Vagina (tissue), 2 donors: ENCODE data around the gene SDE2. TPM values are rescaled to one million over a fixed set of nuclear protein-coding genes. Genes with fewer than 3 reads are reported as not detected.

Experiments
- DNase-seq, 2 donors: peaks; one replicate each; pipeline ENCODE4 v3.0.0-alpha.2; 2017; ENCODE audit errors: extremely low spot score in 2 of 2
- H3K27ac ChIP-seq: fragments of 200-600 bp; sonication (generic); one replicate; pipeline ENCODE4 v1.5.1; 2019
- H3K27me3 ChIP-seq: fragments of 200-600 bp; sonication (generic); one replicate; pipeline ENCODE4 v1.5.1; 2019
- H3K36me3 ChIP-seq, 2 donors: fragments of 200-600 bp; sonication (generic); one replicate each; pipeline ENCODE4 v1.5.1; 2017 to 2019
- H3K4me1 ChIP-seq: fragments of 200-600 bp; sonication (generic); one replicate; pipeline ENCODE4 v1.5.1; 2019
- H3K4me3 ChIP-seq, 2 donors: fragments of 200-600 bp; sonication (generic); 1 replicate in 1 of 2; 2 replicates in 1 of 2; pipeline ENCODE4 v1.5.1; 2016 to 2019
- H3K9me3 ChIP-seq: fragments of 200-600 bp; sonication (generic); one replicate; pipeline ENCODE4 v1.5.1; 2019
- CTCF ChIP-seq, 3 experiments: fragments of 450-650 bp in 2 of 3; fragments of 200-600 bp in 1 of 3; sonication (generic) in 1 of 3; IDR thresholded peaks; one replicate each; pipeline ENCODE4 v1.5.1; 2017 to 2019; ENCODE audit warnings: antibody characterized with exemption in 3 of 3, mild to moderate bottlenecking in 2 of 3, moderate library complexity in 2 of 3
- POLR2A ChIP-seq, 2 donors: fragments of 450-650 bp; IDR thresholded peaks; one replicate each; pipeline ENCODE4 v1.6.1; 2017; ENCODE audit warnings: antibody characterized with exemption in 2 of 2, mild to moderate bottlenecking in 2 of 2, moderate library complexity in 2 of 2
- POLR2AphosphoS5 ChIP-seq, 2 donors: sonication (generic); formaldehyde crosslinking; IDR thresholded peaks; one replicate each; pipeline ENCODE4 v1.9.0; 2017; ENCODE audit warnings: antibody characterized with exemption in 2 of 2, mild to moderate bottlenecking in 2 of 2, low read depth in 1 of 2; ENCODE audit not compliant: insufficient read depth in 1 of 2
- intact Hi-C: fragments of 100-400 bp; cut with DNase I; formaldehyde crosslinking; loops from one replicate; pipeline ENCODE4 v1.15.1; 2023
- total RNA-seq: library from RNA; depleted of rRNA; stranded (reverse); fragments of >200 nt; gene quantifications from one replicate; pipeline ENCODE4 v1.2.3, GENCODE V29; 2016

Gene SDE2
- total RNA-seq, 1 donor from 2014 or later: 14.7 TPM

GRCh38 chr1:225950905-225951497 lies 48.1 kb downstream of the SDE2 start:
- DNase-seq: no peak
- Histone ChIP-seq H3K27ac (no peak overlapping the region), H3K27me3 (no peaks in the 10 kb centered on the region), H3K4me1 (no peaks in the 10 kb centered on the region), H3K36me3 (no peaks in the 10 kb centered on the region), H3K9me3 (no peaks in the 10 kb centered on the region), H3K4me3 (no peak overlapping the region)
- no peak for TF ChIP-seq POLR2AphosphoS5 (IDR thresholded peaks at IDR 0.05; ENCODE audit: insufficient read depth in 1 of 2, low read depth in 1 of 2)
- no peak for TF ChIP-seq POLR2A (IDR thresholded peaks at IDR 0.05)
- no peak for TF ChIP-seq CTCF (IDR thresholded peaks at IDR 0.05)
- intact Hi-C loops: no loop called here

- no peaks in the 10 kb centered on the region for H3K9me3 ChIP-seq
- H3K4me1 ChIP-seq: peaks cover 5% of the 10 kb centered on the region
- H3K27me3 ChIP-seq: no peaks in the 10 kb centered on the region
- H3K4me3 ChIP-seq: no peak overlapping the region
- no peaks in the 10 kb centered on the region for H3K36me3 ChIP-seq
- no peak overlapping the region for H3K27ac ChIP-seq
- no peak for DNase-seq
- TF ChIP-seq CTCF (IDR thresholded peaks at IDR 0.05) (no peak), POLR2AphosphoS5 (IDR thresholded peaks at IDR 0.05; ENCODE audit: insufficient read depth in 1 of 2, low read depth in 1 of 2) (no peak), POLR2A (IDR thresholded peaks at IDR 0.05) (no peak)
- intact Hi-C loops: no loop called here
These were observed 50.1 kb downstream of the SDE2 start for GRCh38 chr1:225949041-225949440.

- Histone ChIP-seq H3K9me3 (no peaks in the 10 kb centered on the region), H3K27ac (no peak overlapping the region), H3K27me3 (no peaks in the 10 kb centered on the region), H3K4me3 (no peak overlapping the region), H3K36me3 (no peaks in the 10 kb centered on the region), H3K4me1 (peaks cover 7% of the 10 kb centered on the region)
- no peak for DNase-seq
- no peak for TF ChIP-seq POLR2A (IDR thresholded peaks at IDR 0.05)
- TF ChIP-seq POLR2AphosphoS5 (IDR thresholded peaks at IDR 0.05; ENCODE audit: insufficient read depth in 1 of 2, low read depth in 1 of 2): no peak
- no peak for TF ChIP-seq CTCF (IDR thresholded peaks at IDR 0.05)
- intact Hi-C loops: no loop called here
These were observed 52.3 kb downstream of the SDE2 start for GRCh38 chr1:225946803-225947202.

- intact Hi-C loops: no loop called here
- TF ChIP-seq POLR2A (IDR thresholded peaks at IDR 0.05) (no peak), CTCF (IDR thresholded peaks at IDR 0.05) (no peak), POLR2AphosphoS5 (IDR thresholded peaks at IDR 0.05; ENCODE audit: insufficient read depth in 1 of 2, low read depth in 1 of 2) (no peak)
- H3K9me3 ChIP-seq: no peaks in the 10 kb centered on the region
- no peaks in the 10 kb centered on the region for H3K36me3 ChIP-seq
- no peak overlapping the region for H3K27ac ChIP-seq
- peaks cover 13% of the 10 kb centered on the region for H3K4me1 ChIP-seq
- H3K4me3 ChIP-seq: no peak overlapping the region
- no peaks in the 10 kb centered on the region for H3K27me3 ChIP-seq
- DNase-seq: no peak
These were observed 53.0 kb downstream of the SDE2 start for GRCh38 chr1:225946082-225946620.

GRCh38 chr1:225945564-225945963 lies 53.6 kb downstream of the SDE2 start:
- TF ChIP-seq POLR2A (IDR thresholded peaks at IDR 0.05): no peak
- no peak for TF ChIP-seq CTCF (IDR thresholded peaks at IDR 0.05)
- TF ChIP-seq POLR2AphosphoS5 (IDR thresholded peaks at IDR 0.05; ENCODE audit: insufficient read depth in 1 of 2, low read depth in 1 of 2): no peak
- Histone ChIP-seq H3K27me3 (no peaks in the 10 kb centered on the region), H3K4me1 (peaks cover 19% of the 10 kb centered on the region), H3K4me3 (no peak overlapping the region), H3K36me3 (no peaks in the 10 kb centered on the region), H3K27ac (no peak overlapping the region), H3K9me3 (no peaks in the 10 kb centered on the region)
- intact Hi-C loops: no loop called here
- DNase-seq: no peak
